Measurements from ENCODE around the gene HNRNPA1L2.
"Not testable (repeated sequence)": the region's sequence is repeated elsewhere in the genome, so short reads cannot be mapped to it uniquely, and the experiment has no call there.

HNRNPA1L2 gene

DNA sequence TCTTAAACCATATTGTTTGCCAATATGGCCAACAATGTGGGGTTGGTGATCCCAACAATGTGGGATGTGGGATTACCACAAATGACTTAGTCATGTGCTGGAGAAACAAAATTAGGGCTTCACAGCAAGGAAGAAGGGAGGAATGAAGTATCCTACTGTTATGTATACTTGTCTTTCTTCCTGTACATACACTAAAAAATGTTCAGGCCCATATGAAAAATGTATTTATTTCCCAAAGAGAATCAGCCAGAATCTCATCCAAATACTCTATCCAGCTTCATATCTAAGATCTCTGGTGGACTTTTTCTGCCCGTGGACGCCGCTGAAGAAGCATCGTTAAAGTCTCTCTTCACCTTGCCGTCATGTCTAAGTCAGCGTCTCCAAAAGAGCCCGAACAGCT is at the start of gene HNRNPA1L2:
Gene HNRNPA1L2, plus strand, starts transcription at position 301 of the 400 bp plus-strand sequence. Its CDS starts 62 bp downstream, at position 363.
- no peak for DNase-seq

DNA sequence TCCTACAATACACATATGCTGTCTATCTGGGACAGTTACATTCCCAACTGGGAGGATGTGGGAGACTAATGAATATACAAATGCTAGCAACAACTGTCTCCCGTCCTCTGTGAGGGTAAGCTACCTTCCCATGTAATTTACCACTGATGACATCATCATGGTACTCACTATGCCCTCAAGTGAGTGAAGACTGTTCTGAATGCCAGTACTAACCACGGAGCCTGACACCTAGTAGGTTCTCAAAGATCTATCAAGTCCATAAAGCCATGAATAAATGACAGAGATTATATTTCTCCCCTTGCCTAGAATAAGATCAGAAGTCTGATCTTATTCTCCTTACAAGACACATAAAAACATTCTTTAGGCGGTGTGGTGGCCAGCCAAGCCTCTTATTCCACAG is 49.1 kb upstream of the HNRNPA1L2 start:
- not testable (repeated sequence) for DNase-seq

DNA sequence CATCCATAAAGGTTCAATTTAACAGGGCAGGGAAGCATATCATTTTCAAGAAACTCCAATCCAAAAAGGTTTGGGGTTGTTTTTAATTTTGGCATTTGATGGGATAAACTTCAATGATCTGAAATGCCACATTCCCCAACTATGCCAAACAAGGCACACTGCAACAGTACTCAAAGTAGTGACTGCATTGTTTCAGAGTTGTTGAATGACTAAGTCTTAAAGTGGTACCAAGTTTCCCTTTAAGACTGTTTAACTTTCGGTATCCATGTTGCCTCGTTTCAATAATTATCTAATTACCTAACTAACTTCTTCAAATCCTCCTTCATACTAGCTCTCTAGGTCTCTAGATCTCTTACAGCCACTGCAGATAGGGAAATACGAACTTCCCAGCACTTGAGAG is 48.4 kb upstream of the HNRNPA1L2 start:
- not testable (repeated sequence) for DNase-seq

DNA sequence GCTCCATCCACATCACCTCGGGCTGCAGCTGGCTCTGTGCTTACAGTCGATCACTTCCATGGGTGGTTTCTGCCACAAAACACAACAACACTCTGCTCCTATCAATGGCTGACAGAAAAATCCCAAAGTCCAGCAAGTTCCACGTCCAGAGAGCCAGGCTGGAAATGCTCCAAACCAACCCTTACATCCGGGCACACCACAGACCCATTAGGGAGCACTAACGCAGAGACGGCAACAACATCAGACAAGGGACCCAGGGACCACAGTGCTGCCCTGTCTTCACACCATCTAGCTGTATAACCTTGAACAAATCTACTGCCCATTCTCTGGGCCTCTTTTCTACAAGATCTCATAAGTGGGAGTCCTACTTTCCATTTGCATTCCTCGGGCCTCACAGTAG is 47.9 kb upstream of the HNRNPA1L2 start:
- DNase-seq: not testable (repeated sequence)

DNA sequence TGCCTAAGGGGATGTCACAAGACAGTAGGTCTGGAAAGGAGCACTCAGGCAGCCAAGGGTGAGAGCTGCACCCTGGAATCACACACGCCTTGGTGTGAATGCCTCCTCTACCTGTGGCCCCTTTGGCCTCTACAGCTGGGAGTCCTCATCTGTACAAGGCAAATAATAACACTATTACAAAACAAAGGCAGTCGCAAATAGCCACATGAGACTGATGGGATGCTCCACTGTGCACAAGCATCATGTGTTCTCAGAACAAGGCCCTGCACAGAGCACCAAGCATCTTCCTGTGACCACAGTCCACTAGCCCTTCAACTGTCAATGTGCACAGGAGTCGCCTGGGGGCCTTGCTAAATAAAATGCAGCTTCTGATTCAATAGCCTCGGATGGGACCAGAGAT is 44.6 kb upstream of the HNRNPA1L2 start:
- DNase-seq: no peak

DNA sequence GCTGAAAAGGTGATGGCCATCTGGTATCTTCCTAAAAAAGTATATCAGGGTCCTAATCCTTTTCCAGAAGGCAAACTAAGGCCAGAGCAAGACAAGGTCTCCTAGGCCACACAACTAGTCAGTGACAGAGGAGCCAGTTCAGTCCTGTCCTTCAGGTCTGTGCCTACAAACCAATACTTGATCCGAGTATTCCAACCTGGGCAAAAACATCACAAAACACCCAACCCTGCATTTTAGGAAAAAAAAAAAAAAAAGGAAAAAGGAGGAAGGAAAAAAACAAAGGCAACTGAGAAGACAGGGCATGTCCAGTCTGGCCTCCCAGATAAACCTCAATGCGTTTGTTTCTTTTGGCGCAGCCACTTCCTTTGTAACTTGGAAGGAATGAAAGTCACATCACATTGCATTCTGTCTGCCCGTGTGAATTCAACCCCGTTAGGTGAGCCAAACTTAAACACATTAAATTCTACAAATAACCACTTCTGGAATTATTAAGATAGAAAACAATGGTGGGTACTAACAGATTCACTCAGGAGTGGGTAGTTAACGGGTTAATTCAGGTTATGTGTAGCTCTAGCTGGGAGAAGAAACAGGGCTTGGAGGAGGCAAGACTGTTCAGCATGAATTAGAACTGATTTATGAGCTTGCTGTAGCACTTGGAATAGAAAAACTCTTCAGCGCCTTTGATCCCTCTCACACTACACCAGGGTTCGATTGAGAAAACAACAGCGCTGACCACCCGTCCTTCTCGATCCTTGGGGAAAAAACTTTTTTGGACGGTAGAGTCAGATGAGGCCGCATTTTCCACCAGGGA is 43.0 kb upstream of the HNRNPA1L2 start:
- DNase-seq: peak; percentile 65

DNA sequence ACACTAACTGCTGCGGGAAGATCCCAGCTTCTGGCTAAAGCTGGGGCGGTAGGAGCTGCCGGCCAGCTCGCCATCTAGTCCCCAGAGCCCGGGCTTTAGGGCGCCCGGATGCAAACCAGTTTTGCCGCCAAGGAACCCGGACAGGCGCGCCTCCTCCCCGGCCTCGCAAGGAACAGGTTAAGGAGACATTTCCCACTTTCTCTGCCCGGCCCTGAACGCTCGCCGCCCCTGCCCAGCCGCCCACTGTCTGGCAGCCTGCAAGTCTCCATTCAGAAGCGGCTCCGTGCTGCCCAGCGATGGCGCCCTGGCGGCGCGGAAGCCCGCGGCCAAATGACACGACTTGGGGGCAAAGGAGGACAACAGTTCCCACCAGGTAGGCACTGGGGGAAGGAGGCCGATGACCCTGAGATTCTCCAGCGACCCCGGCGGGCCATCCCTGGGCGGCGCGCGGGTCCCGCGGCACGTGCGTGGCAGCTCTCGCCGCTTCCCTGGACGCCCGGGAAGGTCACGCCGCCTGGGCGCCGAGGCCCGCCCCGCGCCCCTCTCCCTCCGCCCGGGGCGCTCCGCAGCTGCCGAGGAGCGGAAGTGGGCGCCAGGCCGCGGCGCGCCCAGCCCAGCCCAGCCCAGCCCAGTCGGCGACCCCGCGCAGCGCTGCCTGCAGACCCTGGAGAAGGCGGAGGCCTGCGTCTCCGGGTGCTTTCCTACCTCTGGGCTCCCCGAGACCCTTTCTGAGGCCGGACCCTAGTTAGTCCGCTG is 42.2 kb upstream of the HNRNPA1L2 start:
- peak; percentile 71 for DNase-seq

DNA sequence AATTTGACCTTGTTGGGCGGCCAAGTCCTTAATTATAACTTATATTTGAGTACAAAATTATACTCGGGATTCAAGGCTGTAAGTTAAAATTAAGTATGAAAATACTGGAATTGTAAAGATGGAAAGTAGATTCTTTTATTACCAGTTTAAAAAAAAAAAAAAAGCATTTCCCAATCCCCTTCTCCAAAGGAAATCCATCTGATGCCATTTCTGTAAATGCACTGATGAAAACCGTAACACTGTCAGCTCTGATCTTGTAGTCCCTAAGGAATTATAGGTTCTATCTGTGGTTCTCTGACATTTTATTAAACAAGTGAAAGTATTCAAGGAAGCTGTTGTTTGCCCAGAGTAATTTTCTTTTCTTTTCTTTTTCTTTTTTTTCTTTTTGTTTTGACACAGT is 41.6 kb upstream of the HNRNPA1L2 start:
- DNase-seq: peak; percentile 28

DNA sequence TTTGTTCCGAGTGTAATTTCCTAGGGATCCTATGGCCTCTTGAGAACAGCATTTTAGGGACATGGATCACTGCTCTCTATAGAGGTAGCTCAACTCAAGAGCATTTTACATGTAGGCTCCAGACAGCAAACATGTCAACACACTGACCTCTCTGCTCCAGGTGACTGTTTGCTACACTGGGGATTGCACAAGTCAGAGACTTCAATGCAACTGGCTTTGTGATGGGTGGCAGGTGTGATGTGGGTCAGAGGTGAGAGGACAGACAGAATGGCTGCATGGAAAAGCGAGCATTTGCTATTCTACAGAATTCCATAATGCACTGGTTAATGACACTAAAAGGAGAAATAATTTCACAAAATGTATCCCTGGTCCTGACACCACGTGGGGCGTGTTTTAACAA is 38.9 kb upstream of the HNRNPA1L2 start:
- DNase-seq: not testable (repeated sequence)

DNA sequence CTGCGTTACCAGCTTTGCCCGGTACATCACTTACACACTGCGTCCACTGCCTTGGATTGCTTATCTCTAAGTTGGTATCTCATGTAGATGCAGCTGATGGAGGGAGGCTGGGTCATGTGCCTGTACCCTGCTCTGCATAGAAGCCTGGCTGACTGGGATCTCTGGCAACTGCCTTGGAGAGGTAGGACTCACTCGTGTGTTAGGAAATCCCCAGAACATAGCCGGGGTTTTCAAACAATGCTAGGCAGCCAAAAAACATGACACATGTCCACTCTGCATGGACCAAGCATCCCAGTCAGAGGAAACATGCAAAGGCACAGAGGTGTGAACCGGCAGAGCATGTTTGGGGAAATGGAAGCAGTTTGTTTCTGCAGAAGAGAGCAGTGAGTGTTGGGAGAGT is 36.1 kb upstream of the HNRNPA1L2 start:
- DNase-seq: not testable (repeated sequence)

DNA sequence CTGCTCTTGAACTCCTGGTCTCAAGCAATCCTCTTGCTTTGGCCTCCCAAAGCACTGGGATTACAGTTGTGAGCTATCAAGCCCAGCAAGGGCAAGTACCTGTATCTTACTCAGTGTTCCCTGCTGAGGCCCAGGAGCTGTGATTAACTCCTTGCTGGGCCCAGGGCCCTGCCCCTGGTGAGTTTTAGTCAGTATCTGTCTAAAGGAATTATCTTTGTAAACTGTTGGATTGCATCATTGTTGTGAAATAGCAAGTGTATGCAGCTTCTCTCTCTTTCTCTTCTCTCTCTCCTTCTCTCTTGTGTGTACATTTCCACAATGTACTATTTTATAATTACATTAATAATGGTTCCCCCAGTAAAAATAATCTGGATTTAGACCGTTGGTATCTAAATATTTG is 35.4 kb upstream of the HNRNPA1L2 start:
- DNase-seq: not testable (repeated sequence)

DNA sequence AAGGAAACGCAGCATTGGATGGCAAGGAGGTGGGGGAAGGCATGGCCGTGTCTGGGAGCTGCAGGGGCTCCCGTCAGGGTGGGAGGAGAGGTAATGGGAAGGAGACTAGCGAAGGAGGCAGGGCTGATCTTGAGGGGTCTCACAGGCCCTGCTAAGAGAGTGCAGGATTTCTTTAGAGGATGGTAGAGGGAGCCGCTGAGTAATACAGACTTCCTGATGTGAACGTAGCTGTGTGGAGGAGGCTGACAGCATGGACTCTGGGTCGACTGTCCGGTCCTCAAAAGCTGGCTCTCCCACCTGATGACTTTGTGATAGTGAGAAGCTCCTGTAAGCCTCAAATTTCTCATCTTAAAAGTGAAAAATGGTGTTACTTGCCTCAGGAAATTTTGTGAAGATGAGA is 34.0 kb upstream of the HNRNPA1L2 start:
- not testable (repeated sequence) for DNase-seq

DNA sequence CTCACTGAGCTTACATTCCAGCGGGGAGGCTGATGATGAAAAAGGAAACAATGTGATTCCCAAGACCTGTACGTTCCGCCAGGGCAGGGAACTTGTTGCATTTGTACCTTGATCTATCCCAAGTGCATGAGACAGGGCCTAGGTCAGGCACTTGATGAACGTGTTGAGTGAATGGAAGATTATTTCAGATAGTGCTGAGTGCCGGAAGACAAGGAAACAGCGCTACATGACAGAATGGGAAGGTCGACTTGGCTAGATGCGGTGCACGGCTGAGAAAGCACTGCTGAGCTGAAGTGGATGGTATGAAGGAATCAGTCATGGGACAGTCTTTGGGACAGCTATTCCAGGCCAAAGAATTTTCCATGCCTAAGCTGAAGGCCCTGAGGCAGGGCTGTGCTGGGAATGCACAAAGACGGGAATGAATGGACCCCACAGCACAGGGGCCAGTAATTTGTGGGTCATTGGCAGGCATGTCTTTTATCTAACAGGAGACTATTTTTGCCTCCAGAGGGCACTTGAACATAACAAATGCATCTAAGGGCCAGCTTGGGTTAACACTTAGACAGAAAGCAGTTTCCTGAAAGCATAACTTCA is 33.1 kb upstream of the HNRNPA1L2 start:
- DNase-seq: peak; percentile 73

DNA sequence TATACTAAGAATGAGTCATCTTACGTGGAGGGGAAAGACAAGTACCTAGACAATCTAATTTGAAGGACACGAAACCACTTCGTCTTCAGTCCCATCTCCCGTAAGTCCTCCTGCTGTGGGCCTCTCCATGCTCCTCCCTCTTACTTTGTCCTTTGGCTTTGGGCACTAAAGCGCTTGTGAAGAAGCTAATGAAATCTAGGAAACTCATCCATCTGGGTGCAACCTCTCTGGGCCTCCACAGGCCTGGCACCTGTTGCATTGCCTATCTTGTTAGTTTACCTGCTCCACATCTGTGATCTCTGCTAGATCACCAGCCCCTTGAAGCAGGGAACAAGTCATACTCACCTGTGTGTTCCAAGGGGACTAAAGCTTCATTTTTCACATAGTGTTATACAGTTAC is 32.1 kb upstream of the HNRNPA1L2 start:
- not testable (repeated sequence) for DNase-seq

DNA sequence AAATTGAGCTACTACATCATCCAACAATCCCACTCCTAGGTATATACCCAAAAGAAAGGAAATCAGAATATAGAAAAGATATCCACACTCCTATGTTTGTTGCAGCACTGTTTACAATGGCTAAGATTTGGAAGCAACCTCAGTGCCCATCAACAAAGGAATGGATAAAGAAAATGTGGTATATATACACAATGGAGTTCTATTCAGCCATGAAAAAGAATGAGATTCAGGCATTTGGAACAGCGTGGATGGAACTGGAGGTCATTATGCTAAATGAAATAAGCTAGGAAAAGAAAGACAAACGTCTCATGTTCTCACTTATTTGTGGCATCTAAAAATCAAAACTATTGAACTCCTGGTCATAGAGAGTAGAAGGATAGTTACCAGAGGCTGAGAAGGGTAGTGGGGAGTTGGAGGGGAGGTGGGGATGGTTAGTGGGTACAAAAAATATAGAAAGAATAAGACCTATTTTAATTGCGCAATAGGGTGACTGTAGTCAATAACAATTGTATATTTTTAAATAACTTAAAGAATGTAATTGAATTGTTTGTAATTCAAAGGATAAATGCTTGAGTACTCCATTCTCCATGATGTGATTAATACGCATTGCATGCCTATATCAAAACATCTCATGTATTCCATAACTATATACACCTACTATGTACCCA is 27.0 kb upstream of the HNRNPA1L2 start:
- DNase-seq: no peak

DNA sequence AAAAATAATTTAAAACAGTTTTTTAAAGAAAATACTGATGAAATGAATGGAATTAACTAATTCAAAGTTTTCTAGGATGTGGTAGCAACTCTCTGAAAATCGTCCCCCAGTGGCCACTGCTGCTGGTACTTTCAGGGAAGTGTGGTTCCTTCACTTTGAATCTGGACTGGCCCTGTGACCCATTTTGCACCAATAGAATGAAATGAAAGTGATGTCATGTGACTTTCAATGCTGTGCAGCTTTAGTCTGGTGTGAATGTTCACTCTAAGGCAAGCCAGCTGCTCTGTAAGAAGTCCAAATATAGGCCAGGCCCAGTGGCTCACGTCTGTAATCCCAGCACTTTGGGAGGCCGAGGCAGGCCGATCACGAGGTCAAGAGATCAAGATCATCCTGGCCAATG is 26.4 kb upstream of the HNRNPA1L2 start:
- DNase-seq: peak; percentile 57

DNA sequence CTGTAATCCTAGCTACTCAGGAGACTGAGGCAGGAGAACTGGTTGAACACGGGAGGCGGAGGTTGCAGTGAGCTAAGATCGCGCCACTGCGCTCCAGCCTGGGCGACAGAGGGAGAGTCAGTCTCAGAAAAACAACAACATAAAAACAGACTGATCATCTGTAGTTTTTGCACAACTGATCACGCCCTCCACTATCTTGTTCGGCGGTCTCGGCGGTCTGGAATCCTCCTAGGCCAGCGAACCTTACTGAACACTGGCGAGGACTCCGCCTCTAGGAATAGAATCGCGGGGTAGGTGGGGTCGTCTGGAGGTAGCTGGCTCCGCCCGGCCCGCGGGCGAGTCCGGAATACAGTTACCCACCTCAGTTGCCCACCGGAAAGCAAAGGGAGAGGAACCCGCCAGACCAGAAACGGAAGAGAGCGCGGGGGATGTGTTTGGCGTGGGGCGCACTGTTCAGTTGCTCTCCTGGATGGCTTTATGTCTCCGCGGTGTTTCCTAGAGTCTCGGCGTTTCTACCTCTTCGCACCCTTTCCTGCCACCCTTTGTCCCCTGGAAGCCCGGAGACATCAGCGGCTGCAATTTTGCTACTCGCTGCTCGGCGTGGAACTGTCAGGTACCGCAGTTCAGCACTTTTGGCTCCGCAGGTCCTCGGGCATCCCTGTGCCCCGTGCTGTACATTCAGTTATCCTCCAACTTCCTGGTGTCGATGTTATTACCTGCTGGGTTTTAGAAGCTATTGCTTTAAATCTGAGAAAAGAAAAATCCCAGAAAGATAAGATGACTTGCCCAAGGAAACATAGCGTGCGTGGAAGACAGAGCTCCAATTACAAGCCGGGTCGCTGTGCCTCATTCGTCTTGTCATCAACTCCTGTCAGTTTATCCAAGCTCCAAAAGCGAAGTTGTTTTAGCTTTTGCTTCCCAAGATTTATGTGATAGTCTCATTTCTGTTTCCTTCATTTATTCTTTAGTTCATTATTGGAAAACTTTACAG is 24.9 kb upstream of the HNRNPA1L2 start:
- peak; percentile 93 for DNase-seq

DNA sequence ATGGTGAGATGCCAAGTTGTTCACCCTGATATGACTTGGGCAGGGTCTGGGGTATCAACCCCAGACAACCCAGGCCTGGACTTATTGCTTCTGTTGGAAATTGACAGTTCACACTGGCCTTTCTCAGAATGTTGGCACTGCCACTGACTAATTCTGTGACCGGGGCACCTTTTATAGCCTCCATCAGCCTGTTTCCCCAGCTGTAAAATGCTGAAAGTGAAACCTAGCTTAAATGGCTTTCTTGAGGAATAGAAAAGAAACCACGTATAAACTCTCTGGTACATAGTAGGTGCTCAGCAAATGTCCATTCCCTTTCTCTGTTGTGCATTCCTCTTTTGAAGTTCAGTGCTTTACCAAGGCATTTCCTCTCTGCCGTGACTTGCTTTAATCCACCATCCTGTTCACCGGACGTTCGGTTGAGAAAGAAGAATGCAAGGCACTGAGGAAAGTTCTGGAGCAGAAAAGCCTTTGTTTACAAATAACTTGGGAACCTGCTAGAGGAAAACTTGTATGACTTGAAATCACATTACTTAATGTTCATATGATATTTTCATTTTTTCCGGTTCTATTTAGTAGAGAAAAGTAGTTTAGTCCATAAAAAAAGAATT is 11.0 kb upstream of the HNRNPA1L2 start:
- DNase-seq: not testable (repeated sequence)

DNA sequence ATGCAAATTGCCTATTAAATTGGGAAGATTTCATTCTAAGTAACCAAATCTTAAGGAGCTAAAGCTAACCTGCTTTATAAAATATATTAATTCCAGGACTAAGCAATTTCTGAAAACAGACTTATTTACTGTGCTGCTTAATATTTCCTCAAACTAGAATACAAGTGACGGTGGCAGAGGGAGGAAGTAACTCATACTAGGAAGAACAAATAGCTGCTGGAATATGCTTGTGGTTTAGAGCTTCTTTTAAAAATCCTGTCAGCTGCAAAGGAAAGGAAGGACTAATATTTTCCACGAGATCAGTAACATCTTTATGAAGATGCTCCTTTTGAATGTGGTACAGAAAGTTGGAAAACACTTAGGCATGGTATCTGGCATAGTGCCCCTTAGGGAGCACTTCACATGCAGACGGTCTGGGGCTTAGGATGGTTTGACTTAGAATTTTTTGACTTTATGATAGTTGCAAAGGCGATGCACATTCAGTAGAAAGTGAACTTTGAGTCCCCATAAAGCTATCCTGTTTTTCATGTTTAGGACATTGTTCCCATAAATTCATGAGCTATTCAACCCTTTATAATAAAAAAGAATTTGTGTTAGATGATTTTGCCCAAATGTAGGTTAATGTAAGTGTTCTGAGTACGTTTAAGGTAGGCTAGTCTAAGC is 3.4 kb upstream of the HNRNPA1L2 start:
- DNase-seq: no peak

DNA sequence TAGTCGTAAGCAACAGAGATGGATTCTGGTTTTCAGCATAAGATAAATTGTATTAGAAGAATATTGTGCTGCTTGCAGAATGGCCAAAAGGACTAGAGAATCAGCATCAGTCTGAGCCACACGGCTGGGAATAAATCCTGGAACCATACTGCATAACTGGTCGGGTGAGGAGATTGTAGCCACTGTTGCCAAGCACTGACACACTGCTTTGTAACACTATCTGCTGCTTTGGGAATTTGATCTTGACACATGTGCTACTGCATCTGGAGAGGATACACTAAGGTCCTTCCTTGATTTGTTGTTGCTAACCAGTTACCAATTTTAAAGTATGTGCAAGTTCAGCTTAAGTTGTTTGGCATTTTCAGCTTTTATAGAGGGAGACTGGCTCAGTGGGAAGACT is 1.9 kb downstream of the HNRNPA1L2 start:
- DNase-seq: peak; percentile 57

DNA sequence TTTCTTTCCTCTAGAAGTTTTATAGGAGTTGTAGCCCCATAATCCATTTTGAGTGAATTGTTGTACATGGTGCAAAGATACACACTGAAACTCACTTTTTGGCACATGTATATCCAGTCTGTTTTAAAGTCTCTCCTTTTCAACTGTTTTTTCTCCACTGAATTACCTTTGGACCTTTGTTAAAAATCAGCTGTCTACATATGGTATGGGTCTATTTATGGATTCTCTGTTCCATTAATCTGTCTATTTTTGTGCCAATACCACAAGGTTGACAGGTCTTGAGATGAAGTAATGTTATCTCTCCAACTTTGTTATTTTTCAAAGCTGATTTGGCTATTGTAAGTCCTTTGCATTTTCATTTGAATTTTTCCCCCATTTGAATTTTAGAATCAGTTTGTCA is 4.7 kb downstream of the HNRNPA1L2 start:
- no peak for DNase-seq

All from DMS53 (cell line).